Measurements from ENCODE around the gene MRPS2.
"Not testable (repeated sequence)": the region's sequence is repeated elsewhere in the genome, so short reads cannot be mapped to it uniquely, and the experiment has no call there.

GRCh38 chr9:135513906-135514305 lies 13.4 kb downstream of the MRPS2 start:
- TF ChIP-seq CTCF (IDR thresholded peaks at IDR 0.05; ENCODE audit: low read depth, low read length, missing input control); REST (IDR thresholded peaks at IDR 0.05); TAF1 (conservative IDR thresholded peaks at IDR 0.05); EGR1 (IDR thresholded peaks at IDR 0.05; ENCODE audit: low read depth in 2 of 2); FOXA1 (IDR thresholded peaks at IDR 0.05); JUND (IDR thresholded peaks at IDR 0.05): not testable (repeated sequence)

Data from liver (tissue), 3 donors.